PC-3 (cell line): ENCODE results near the gene CLDN1.

ENCODE experiments used
- CTCF ChIP-seq: fragments of 300-600 bp; sonication (generic); conservative IDR thresholded peaks from 2 replicates; pipeline ENCODE4 v1.5.1; 2017; ENCODE audit warnings: antibody characterized with exemption, low read depth, mild to moderate bottlenecking, low read length
- EZH2 ChIP-seq: fragments of 300-600 bp; sonication (generic); IDR thresholded peaks from one replicate; pipeline ENCODE4 v1.6.1; 2017; ENCODE audit warnings: antibody characterized with exemption, mild to moderate bottlenecking, low read length; ENCODE audit not compliant: unreplicated experiment

GRCh38 chr3:190337301-190337700, 15.1 kb upstream of the CLDN1 start:
- no peak for TF ChIP-seq CTCF
- TF ChIP-seq EZH2 = no peak
